Fibroblast of lung (primary cell): ENCODE results near the gene OR2A1. TPM values are rescaled to one million over a fixed set of nuclear protein-coding genes. Genes with fewer than 3 reads are reported as not detected.
"Not testable (repeated sequence)": the region's sequence is repeated elsewhere in the genome, so short reads cannot be mapped to it uniquely, and the experiment has no call there.

Experiments
- DNase-seq, 2 donors: peaks; one replicate each; pipeline versions ENCODE4 v3.0.0 to v3.0.0-alpha.2; 2010; ENCODE audit warnings: low read depth in 2 of 2
- H2AFZ ChIP-seq: 2 replicates; pipeline ENCODE4 v1.5.1; 2012; ENCODE audit warnings: low read length, control low read depth, inconsistent platforms
- H3K27ac ChIP-seq: 2 replicates; pipeline ENCODE4 v1.5.1; 2011; ENCODE audit warnings: low read length, control low read depth; ENCODE audit not compliant: insufficient read depth
- H3K27me3 ChIP-seq: 2 replicates; pipeline ENCODE4 v1.5.1; 2011; ENCODE audit warnings: mild to moderate bottlenecking, low read length; ENCODE audit not compliant: control insufficient read depth, insufficient read depth
- H3K36me3 ChIP-seq: 2 replicates; pipeline ENCODE4 v1.5.1; 2011; ENCODE audit warnings: low read length; ENCODE audit not compliant: control insufficient read depth, insufficient read depth
- H3K4me1 ChIP-seq: 2 replicates; pipeline ENCODE4 v1.5.1; 2011; ENCODE audit warnings: low read length; ENCODE audit not compliant: control insufficient read depth, insufficient read depth; ENCODE audit errors: extremely low read depth
- H3K4me2 ChIP-seq: 2 replicates; pipeline ENCODE4 v1.5.1; 2011; ENCODE audit warnings: low read length, control low read depth; ENCODE audit not compliant: insufficient read depth; ENCODE audit errors: extremely low read depth
- H3K4me3 ChIP-seq, 4 experiments: fragments of 200-600 bp in 1 of 4; sonication (generic) in 1 of 4; replicated peaks in 1 of 4; 2 replicates each; pipeline ENCODE4 v1.5.1; 2011 to 2016; ENCODE audit warnings: low read length in 4 of 4, low read depth in 3 of 4, mild to moderate bottlenecking in 3 of 4, control low read depth in 2 of 4, inconsistent platforms in 1 of 4, mixed read lengths in 1 of 4; ENCODE audit not compliant: insufficient read depth in 1 of 4; ENCODE audit errors: control extremely low read depth in 1 of 4
- H3K79me2 ChIP-seq: 2 replicates; pipeline ENCODE4 v1.5.1; 2012; ENCODE audit warnings: mild to moderate bottlenecking, low read length, inconsistent platforms; ENCODE audit not compliant: control insufficient read depth, insufficient read depth
- H3K9ac ChIP-seq: 2 replicates; pipeline ENCODE4 v1.5.1; 2011; ENCODE audit warnings: mild to moderate bottlenecking, low read length, control low read depth; ENCODE audit not compliant: insufficient read depth
- H3K9me3 ChIP-seq: 2 replicates; pipeline ENCODE4 v1.5.1; 2012; ENCODE audit warnings: low read depth, low read length; ENCODE audit not compliant: control insufficient read depth, insufficient read depth
- H4K20me1 ChIP-seq: 2 replicates; pipeline ENCODE4 v1.5.1; 2011; ENCODE audit warnings: low read length; ENCODE audit not compliant: control insufficient read depth, insufficient read depth; ENCODE audit errors: extremely low read depth
- polyA plus RNA-seq, 2 donors: library from polyadenylated mRNA; depleted of rRNA in 1 of 2; stranded (reverse) in 1 of 2; unstranded in 1 of 2; fragments of >200 nt; gene quantifications; 2 replicates each; pipeline ENCODE4 v1.2.1, GENCODE V29; 2011 to 2012; ENCODE audit warnings: missing spikeins in 1 of 2
- total RNA-seq: library from RNA; depleted of rRNA; stranded (reverse); fragments of >200 nt; gene quantifications from 2 replicates; pipeline ENCODE4 v1.2.1, GENCODE V29; 2014

The OR2A1 gene
- total and polyA plus RNA-seq, 2 donors (not counting 1 experiment from before 2014, with no cell fraction given) = 0.07 to 0.17 TPM

- not testable (repeated sequence) for H4K20me1 ChIP-seq, H3K4me3 ChIP-seq, H2AFZ ChIP-seq, H3K9me3 ChIP-seq, H3K27me3 ChIP-seq, H3K36me3 ChIP-seq, H3K27ac ChIP-seq, H3K9ac ChIP-seq, H3K4me2 ChIP-seq, H3K4me1 ChIP-seq, H3K79me2 ChIP-seq
- DNase-seq = peak in 1 of 2 donors; percentile 23
These were observed 9.5 kb downstream of the OR2A1 start for GRCh38 chr7:144321677-144322206.

GRCh38 chr7:144323359-144323758 lies 11.1 kb downstream of the OR2A1 start:
- not testable (repeated sequence) for H3K4me2 ChIP-seq, H2AFZ ChIP-seq

GRCh38 chr7:144325868-144326267 lies 13.6 kb downstream of the OR2A1 start:
- not testable (repeated sequence) for H3K9ac ChIP-seq, H3K9me3 ChIP-seq, DNase-seq

More at GRCh38 chr7:144323359-144323758, 11.1 kb downstream of the OR2A1 start:
- not testable (repeated sequence) for H3K36me3 ChIP-seq, H3K27me3 ChIP-seq, H3K9me3 ChIP-seq, H3K9ac ChIP-seq, DNase-seq, H3K79me2 ChIP-seq, H4K20me1 ChIP-seq, H3K27ac ChIP-seq, H3K4me1 ChIP-seq, H3K4me3 ChIP-seq

GRCh38 chr7:144330044-144330443 lies 17.8 kb downstream of the OR2A1 start:
- not testable (repeated sequence) for H3K4me3 ChIP-seq, H2AFZ ChIP-seq, H3K9me3 ChIP-seq, H3K27me3 ChIP-seq, H3K4me2 ChIP-seq, H3K79me2 ChIP-seq, H3K4me1 ChIP-seq, DNase-seq, H3K9ac ChIP-seq, H4K20me1 ChIP-seq, H3K27ac ChIP-seq, H3K36me3 ChIP-seq

More at GRCh38 chr7:144325868-144326267, 13.6 kb downstream of the OR2A1 start:
- not testable (repeated sequence) for H3K27me3 ChIP-seq, H3K4me1 ChIP-seq, H2AFZ ChIP-seq, H3K4me2 ChIP-seq, H3K79me2 ChIP-seq, H3K4me3 ChIP-seq, H4K20me1 ChIP-seq, H3K36me3 ChIP-seq, H3K27ac ChIP-seq

GRCh38 chr7:144331221-144331995 lies 19.2 kb downstream of the OR2A1 start:
- not testable (repeated sequence) for H3K79me2 ChIP-seq, H4K20me1 ChIP-seq, H3K9me3 ChIP-seq, H3K27ac ChIP-seq, H3K36me3 ChIP-seq, H3K4me1 ChIP-seq, H3K9ac ChIP-seq, H3K4me2 ChIP-seq, H3K4me3 ChIP-seq, H2AFZ ChIP-seq, DNase-seq, H3K27me3 ChIP-seq

GRCh38 chr7:144331996-144332288 lies 19.7 kb downstream of the OR2A1 start:
- H2AFZ ChIP-seq, H3K79me2 ChIP-seq, H3K27ac ChIP-seq, H3K4me3 ChIP-seq, H3K9me3 ChIP-seq, H4K20me1 ChIP-seq, H3K27me3 ChIP-seq, H3K9ac ChIP-seq, H3K4me2 ChIP-seq, H3K4me1 ChIP-seq, H3K36me3 ChIP-seq, DNase-seq: not testable (repeated sequence)

GRCh38 chr7:144348625-144349024 lies 36.4 kb downstream of the OR2A1 start:
- not testable (repeated sequence) for H3K4me1 ChIP-seq, H3K9me3 ChIP-seq, H2AFZ ChIP-seq, H3K27me3 ChIP-seq, H4K20me1 ChIP-seq, H3K36me3 ChIP-seq, H3K4me2 ChIP-seq, DNase-seq, H3K9ac ChIP-seq, H3K4me3 ChIP-seq, H3K79me2 ChIP-seq, H3K27ac ChIP-seq
